Measurements from ENCODE around the gene TTC7B.

The TTC7B gene

GRCh38 chr14:90805084-90805391 is 11.2 kb downstream of the TTC7B start:
- no peak for DNase-seq

GRCh38 chr14:90804292-90805083 is 11.7 kb downstream of the TTC7B start:
- no peak for DNase-seq

GRCh38 chr14:90803249-90803648 is 13.0 kb downstream of the TTC7B start:
- no peak for DNase-seq

- DNase-seq: no peak
These were observed 16.8 kb downstream of the TTC7B start for GRCh38 chr14:90799420-90799819.

- no peak for DNase-seq
These were observed 18.3 kb downstream of the TTC7B start for GRCh38 chr14:90797919-90798318.

- no peak for DNase-seq
These were observed 18.8 kb downstream of the TTC7B start for GRCh38 chr14:90797451-90797850.

- no peak for DNase-seq
These were observed 19.9 kb downstream of the TTC7B start for GRCh38 chr14:90796329-90796728.

- DNase-seq: no peak
These were observed 20.5 kb downstream of the TTC7B start for GRCh38 chr14:90795744-90796143.

GRCh38 chr14:90791486-90791885 is 24.7 kb downstream of the TTC7B start:
- DNase-seq: no peak

- no peak for DNase-seq
These were observed 28.2 kb downstream of the TTC7B start for GRCh38 chr14:90788031-90788430.

GRCh38 chr14:90785876-90786450 is 30.3 kb downstream of the TTC7B start:
- no peak for DNase-seq

- DNase-seq: no peak
These were observed 30.8 kb downstream of the TTC7B start for GRCh38 chr14:90785471-90785870.

GRCh38 chr14:90784621-90785270 is 31.5 kb downstream of the TTC7B start:
- no peak for DNase-seq

GRCh38 chr14:90783344-90783743 is 32.9 kb downstream of the TTC7B start:
- no peak for DNase-seq

- no peak for DNase-seq
These were observed 33.3 kb downstream of the TTC7B start for GRCh38 chr14:90782892-90783291.

GRCh38 chr14:90781876-90782275 is 34.4 kb downstream of the TTC7B start:
- DNase-seq: no peak

GRCh38 chr14:90781344-90781761 is 34.9 kb downstream of the TTC7B start:
- no peak for DNase-seq

- no peak for DNase-seq
These were observed 35.7 kb downstream of the TTC7B start for GRCh38 chr14:90780519-90780918.

- DNase-seq: peak; percentile 32
These were observed 37.5 kb downstream of the TTC7B start for GRCh38 chr14:90778571-90779255.

GRCh38 chr14:90777830-90778485 is 38.3 kb downstream of the TTC7B start:
- no peak for DNase-seq

GRCh38 chr14:90777358-90777757 is 38.9 kb downstream of the TTC7B start:
- no peak for DNase-seq

GRCh38 chr14:90775441-90775840 is 40.8 kb downstream of the TTC7B start:
- DNase-seq: no peak

GRCh38 chr14:90774316-90774715 is 41.9 kb downstream of the TTC7B start:
- no peak for DNase-seq
